CD14-positive monocyte (primary cell): ENCODE data around the gene PSPH. TPM values are rescaled to one million over a fixed set of nuclear protein-coding genes. Genes with fewer than 3 reads are reported as not detected.

ENCODE experiments used
- DNase-seq, 3 donors: peaks; one replicate each; pipeline ENCODE4 v3.0.0-alpha.2; 2011 to 2022
- H2AFZ ChIP-seq: 2 replicates; pipeline ENCODE4 v1.6.0; 2012; ENCODE audit warnings: mild to moderate bottlenecking, low read depth, low read length, inconsistent platforms; ENCODE audit not compliant: insufficient read depth, poor library complexity, severe bottlenecking
- H3K27ac ChIP-seq, 2 donors: 1 replicate in 1 of 2; 2 replicates in 1 of 2; pipeline ENCODE4 v1.5.1; 2012 to 2013; ENCODE audit warnings: low read length in 2 of 2, control low read depth in 1 of 2, inconsistent platforms in 1 of 2, low read depth in 1 of 2, mild to moderate bottlenecking in 1 of 2
- H3K27me3 ChIP-seq, 2 donors: one replicate each; pipeline versions ENCODE4 v1.6.0 to v1.6.1; 2011 to 2013; ENCODE audit warnings: low read length in 2 of 2; ENCODE audit not compliant: control insufficient read depth in 2 of 2, insufficient read depth in 2 of 2
- H3K36me3 ChIP-seq, 2 donors: replicated peaks in 1 of 2; 1 replicate in 1 of 2; 2 replicates in 1 of 2; pipeline versions ENCODE4 v1.5.1 to v1.6.1; 2012 to 2013; ENCODE audit warnings: low read length in 2 of 2, control low read depth in 1 of 2, inconsistent platforms in 1 of 2, mild to moderate bottlenecking in 1 of 2; ENCODE audit not compliant: insufficient read depth in 2 of 2, control insufficient read depth in 1 of 2
- H3K4me1 ChIP-seq, 2 donors: 1 replicate in 1 of 2; 2 replicates in 1 of 2; pipeline versions ENCODE4 v1.5.1 to v1.6.1; 2012 to 2013; ENCODE audit warnings: low read length in 2 of 2, control low read depth in 1 of 2, inconsistent platforms in 1 of 2, mild to moderate bottlenecking in 1 of 2, moderate library complexity in 1 of 2; ENCODE audit not compliant: insufficient read depth in 2 of 2, control insufficient read depth in 1 of 2
- H3K4me2 ChIP-seq: replicated peaks from 2 replicates; pipeline ENCODE3; 2012; ENCODE audit warnings: low read length, moderate library complexity, mild to moderate bottlenecking; ENCODE audit not compliant: poor library complexity, severe bottlenecking; ENCODE audit errors: extremely low read depth
- H3K4me3 ChIP-seq, 3 experiments: fragments of 200-600 bp in 1 of 3; sonication (generic) in 1 of 3; replicated peaks in 1 of 3; 1 replicate in 2 of 3; 2 replicates in 1 of 3; pipeline ENCODE4 v1.5.1; 2011 to 2013; ENCODE audit warnings: low read length in 3 of 3, mild to moderate bottlenecking in 3 of 3, control low read depth in 2 of 3, low read depth in 2 of 3, inconsistent platforms in 1 of 3, moderate library complexity in 1 of 3
- H3K79me2 ChIP-seq: 2 replicates; pipeline ENCODE4 v1.6.0; 2012; ENCODE audit warnings: mild to moderate bottlenecking, control low read depth, inconsistent platforms, low read length, moderate library complexity; ENCODE audit not compliant: insufficient read depth
- H3K9ac ChIP-seq: 2 replicates; pipeline ENCODE4 v1.6.0; 2017; ENCODE audit warnings: low read length, mild to moderate bottlenecking; ENCODE audit not compliant: insufficient read depth, poor library complexity, severe bottlenecking
- H3K9me3 ChIP-seq, 2 donors: replicated peaks in 1 of 2; 1 replicate in 1 of 2; 2 replicates in 1 of 2; pipeline versions ENCODE4 v1.5.1 to v1.6.1; 2012 to 2013; ENCODE audit warnings: low read length in 2 of 2, control low read depth in 1 of 2; ENCODE audit not compliant: control insufficient read depth in 1 of 2, insufficient read depth in 1 of 2
- H4K20me1 ChIP-seq: 2 replicates; pipeline ENCODE4 v1.6.0; 2012; ENCODE audit warnings: mild to moderate bottlenecking, low read length, control low read depth, moderate library complexity; ENCODE audit not compliant: insufficient read depth
- H3K27ac Mint-ChIP-seq, 7 donors: one replicate each; pipeline ENCODE4 v1.8.0; 2020; ENCODE audit warnings: mild to moderate bottlenecking in 7 of 7, mixed read lengths in 7 of 7, moderate library complexity in 6 of 7, inconsistent platforms in 2 of 7
- H3K27me3 Mint-ChIP-seq, 3 donors: one replicate each; pipeline ENCODE4 v1.8.0; 2021 to 2022; ENCODE audit warnings: low read depth in 3 of 3, mild to moderate bottlenecking in 3 of 3, mixed read lengths in 3 of 3, moderate library complexity in 3 of 3, inconsistent platforms in 1 of 3
- H3K36me3 Mint-ChIP-seq, 2 donors: one replicate each; pipeline ENCODE4 v1.8.0; 2020; ENCODE audit warnings: mixed read lengths in 2 of 2, inconsistent platforms in 1 of 2, mild to moderate bottlenecking in 1 of 2
- H3K4me1 Mint-ChIP-seq: one replicate; pipeline ENCODE4 v1.8.0; 2020; ENCODE audit warnings: mild to moderate bottlenecking, mixed read lengths
- H3K4me3 Mint-ChIP-seq, 2 donors: one replicate each; pipeline ENCODE4 v1.8.0; 2020; ENCODE audit warnings: mild to moderate bottlenecking in 2 of 2, mixed read lengths in 2 of 2, moderate library complexity in 1 of 2
- H3K9me3 Mint-ChIP-seq, 7 donors: one replicate each; pipeline ENCODE4 v1.8.0; 2020 to 2022; ENCODE audit warnings: mixed read lengths in 7 of 7, mild to moderate bottlenecking in 6 of 7, moderate library complexity in 6 of 7, inconsistent platforms in 2 of 7
- CTCF ChIP-seq: fragments of 200-600 bp; IDR thresholded peaks from one replicate; pipeline ENCODE4 v1.8.0; 2022; ENCODE audit warnings: antibody characterized with exemption, mild to moderate bottlenecking
- WGBS: methylation state at CpG from one replicate; pipeline ENCODE4 v1.1.5; 2013; ENCODE audit warnings: missing lambda C conversion rate; ENCODE audit not compliant: insufficient coverage; 5-methylcytosine and 5-hydroxymethylcytosine counted together
- intact Hi-C, 2 donors: fragments of 100-400 bp; cut with micrococcal nuclease; formaldehyde crosslinking; loops; one replicate each; pipeline versions ENCODE4 v1.15.0 to v1.15.1; 2023
- polyA plus RNA-seq, 3 donors: library from polyadenylated mRNA; depleted of rRNA in 1 of 3; unstranded in 2 of 3; stranded (reverse) in 1 of 3; fragments of 300-500 nt in 2 of 3; fragments of >200 nt in 1 of 3; fragmentation: Illumina TruSeq in 2 of 3; gene quantifications; 1 replicate in 2 of 3; 2 replicates in 1 of 3; pipeline ENCODE4 v1.2.3, GENCODE V29; 2012 to 2021

Gene PSPH
- polyA plus RNA-seq, 3 donors, result 1.7 to 6.7 (median 5.3) TPM

GRCh38 chr7:55970561-55970960 is 80.7 kb downstream of the PSPH start:
- Mint-ChIP-seq H3K27me3 (no peaks in the 10 kb centered on the region), H3K4me3 (no peak overlapping the region), H3K36me3 (peaks cover 26 to 40% of the 10 kb centered on the region in 2 donors), H3K4me1 (peaks cover 13% of the 10 kb centered on the region), H3K27ac (peak overlapping the region in 1 of 7 donors; percentile 58), H3K9me3 (no peaks in the 10 kb centered on the region)
- no peak for DNase-seq
- no peak overlapping the region for H3K27ac ChIP-seq
- H2AFZ ChIP-seq, result no peak overlapping the region
- no peak for TF ChIP-seq CTCF
- no peak overlapping the region for H3K9ac ChIP-seq
- peaks cover 4 to 5% of the 10 kb centered on the region in 2 donors for H3K4me1 ChIP-seq
- peaks cover 75% of the 10 kb centered on the region for H4K20me1 ChIP-seq
- peaks cover 87% of the 10 kb centered on the region for H3K79me2 ChIP-seq
- H3K4me3 ChIP-seq, result no peak overlapping the region
- H3K36me3 ChIP-seq, result peaks cover 9 to 24% of the 10 kb centered on the region in 2 donors
- H3K27me3 ChIP-seq, result no peaks in the 10 kb centered on the region
- intact Hi-C loops, result no loop called here
- no peak overlapping the region for H3K4me2 ChIP-seq
- WGBS, result 96% methylated on average over 7 of the region's 7 CpGs
- H3K9me3 ChIP-seq, result no peaks in the 10 kb centered on the region

GRCh38 chr7:55969391-55969790 is 81.9 kb downstream of the PSPH start:
- no peak overlapping the region for H2AFZ ChIP-seq
- Mint-ChIP-seq H3K36me3 (peaks cover 26 to 39% of the 10 kb centered on the region in 2 donors), H3K27me3 (no peaks in the 10 kb centered on the region), H3K9me3 (no peaks in the 10 kb centered on the region), H3K4me1 (peaks cover 18% of the 10 kb centered on the region), H3K4me3 (no peak overlapping the region), H3K27ac (peak overlapping the region in 2 of 7 donors; percentile 37 to 62)
- peaks cover 83% of the 10 kb centered on the region for H3K79me2 ChIP-seq
- H3K9ac ChIP-seq, result no peak overlapping the region
- no peaks in the 10 kb centered on the region for H3K9me3 ChIP-seq
- H3K4me3 ChIP-seq, result no peak overlapping the region
- H3K36me3 ChIP-seq, result peaks cover 9 to 24% of the 10 kb centered on the region in 2 donors
- no peak for TF ChIP-seq CTCF
- no peak for DNase-seq
- peaks cover 64% of the 10 kb centered on the region for H4K20me1 ChIP-seq
- H3K4me1 ChIP-seq, result peaks cover 11 to 12% of the 10 kb centered on the region in 2 donors
- H3K4me2 ChIP-seq, result no peak overlapping the region
- intact Hi-C loops, result loop anchor here in 1 of 2 donors (10.0 kb wide), 1 partner anchor 375 kb away; no protein-coding TSS in a partner anchor
- no peak overlapping the region for H3K27ac ChIP-seq
- 100% methylated on average over 1 of the region's 11 CpGs for WGBS
- H3K27me3 ChIP-seq, result no peaks in the 10 kb centered on the region
